ENCODE measurements around the gene RAB11FIP3.

RAB11FIP3 gene

DNA sequence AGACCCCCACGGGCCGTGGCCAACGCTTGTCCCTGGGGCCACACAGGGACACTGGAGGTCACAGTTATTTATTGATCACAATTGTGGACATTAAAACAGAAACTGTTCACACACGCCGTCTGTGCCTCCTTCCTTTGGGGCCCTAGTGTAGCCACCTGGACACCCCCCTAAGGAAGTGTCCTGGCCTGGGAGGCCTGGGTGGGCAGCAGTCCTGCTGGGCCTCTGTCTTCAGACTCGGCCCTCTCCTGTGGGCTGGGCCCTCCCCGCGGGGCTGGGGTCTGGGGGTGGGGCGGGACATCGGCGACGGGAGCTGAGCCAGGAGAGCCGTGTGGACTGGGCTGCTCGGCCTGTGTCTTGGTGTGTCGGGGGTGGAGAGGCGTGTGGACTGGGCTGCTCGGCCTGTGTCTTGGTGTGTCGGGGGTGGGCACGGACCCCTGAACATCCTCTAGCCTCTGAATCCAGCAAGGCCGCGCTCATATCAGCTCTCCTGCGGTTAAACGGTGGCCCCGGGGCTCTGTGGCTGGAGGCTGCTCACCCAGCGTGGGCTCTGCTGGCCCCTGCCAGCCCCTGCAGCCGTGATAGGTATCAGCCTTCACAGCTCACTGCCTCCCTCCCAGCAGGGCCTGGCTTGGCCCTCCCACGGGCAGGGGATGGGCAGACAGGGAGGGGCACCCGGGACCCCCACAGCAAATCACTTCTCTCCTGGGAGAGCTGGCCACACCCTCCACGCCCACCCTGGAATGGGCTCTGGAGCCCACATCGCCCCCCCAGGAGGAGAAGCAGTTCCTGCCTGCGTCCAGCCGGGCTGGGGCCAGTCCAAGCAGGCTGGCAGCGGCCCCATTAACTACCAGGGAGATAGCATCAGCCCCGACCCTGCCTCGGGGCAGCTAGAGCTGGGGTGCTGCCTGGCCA lies 140.2 kb downstream of the RAB11FIP3 start:
- peak; percentile 98 for TF ChIP-seq GATA2 (IDR thresholded peaks at IDR 0.05; ENCODE audit: low read depth, low read length)
- no peak for TF ChIP-seq GATA3 (IDR thresholded peaks at IDR 0.05; ENCODE audit: low read depth, low read length)

DNA sequence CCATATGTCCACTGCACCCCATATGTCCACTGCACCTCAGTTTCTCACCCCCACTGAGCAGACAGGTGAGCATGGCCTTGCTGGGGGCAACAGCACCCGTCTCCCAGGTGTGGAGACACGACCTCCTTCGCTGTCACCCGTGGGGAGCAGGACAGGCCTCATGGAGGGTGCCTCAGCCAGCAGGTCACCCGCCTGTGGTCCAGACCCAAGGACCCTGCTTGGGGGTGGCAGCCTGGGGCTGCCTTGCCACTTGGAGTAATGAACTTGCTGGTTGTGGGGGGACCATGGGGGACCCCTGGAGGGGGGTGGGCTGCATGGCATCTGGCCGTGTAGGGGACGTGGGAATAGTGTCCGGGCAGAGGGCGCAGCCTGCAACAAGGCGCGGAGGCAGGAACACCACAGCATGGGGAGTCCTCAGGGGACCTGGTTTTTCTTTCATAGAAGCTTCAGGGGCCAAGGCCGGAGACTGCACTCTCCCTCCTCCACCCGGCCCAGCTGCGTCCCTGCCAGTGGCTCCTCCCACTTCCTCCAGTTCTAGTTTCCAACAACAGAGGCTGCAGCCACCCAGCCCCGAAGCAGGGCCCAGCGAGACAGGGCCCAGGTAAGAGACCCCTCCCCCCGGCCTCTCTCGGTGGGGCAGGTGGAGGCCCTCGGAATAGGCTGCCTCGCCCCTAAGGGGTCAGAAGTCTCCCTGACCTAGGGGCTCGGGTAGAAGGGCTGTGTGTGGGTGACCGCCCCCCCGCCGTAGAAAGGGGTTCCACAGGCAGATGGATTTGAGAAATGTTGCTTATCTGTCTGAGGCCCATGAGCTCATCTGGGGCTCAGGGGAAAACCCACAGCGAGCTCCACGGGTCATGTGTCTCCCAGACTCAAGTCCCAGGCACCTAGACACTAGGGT lies 141.3 kb downstream of the RAB11FIP3 start, which contains the start of gene NHLRC4:
NHLRC4 (plus strand) TSS at position 531 of the 898 bp plus-strand sequence. CDS start 1,043 bp downstream, outside the sequence.
- TF ChIP-seq GATA2 (IDR thresholded peaks at IDR 0.05; ENCODE audit: low read depth, low read length), result no peak
- no peak for TF ChIP-seq GATA3 (IDR thresholded peaks at IDR 0.05; ENCODE audit: low read depth, low read length)

GRCh38 chr16:567373-568256 lies 142.2 kb downstream of the RAB11FIP3 start:
- TF ChIP-seq GATA2 (IDR thresholded peaks at IDR 0.05; ENCODE audit: low read depth, low read length) (no peak), GATA3 (IDR thresholded peaks at IDR 0.05; ENCODE audit: low read depth, low read length) (no peak)

DNA sequence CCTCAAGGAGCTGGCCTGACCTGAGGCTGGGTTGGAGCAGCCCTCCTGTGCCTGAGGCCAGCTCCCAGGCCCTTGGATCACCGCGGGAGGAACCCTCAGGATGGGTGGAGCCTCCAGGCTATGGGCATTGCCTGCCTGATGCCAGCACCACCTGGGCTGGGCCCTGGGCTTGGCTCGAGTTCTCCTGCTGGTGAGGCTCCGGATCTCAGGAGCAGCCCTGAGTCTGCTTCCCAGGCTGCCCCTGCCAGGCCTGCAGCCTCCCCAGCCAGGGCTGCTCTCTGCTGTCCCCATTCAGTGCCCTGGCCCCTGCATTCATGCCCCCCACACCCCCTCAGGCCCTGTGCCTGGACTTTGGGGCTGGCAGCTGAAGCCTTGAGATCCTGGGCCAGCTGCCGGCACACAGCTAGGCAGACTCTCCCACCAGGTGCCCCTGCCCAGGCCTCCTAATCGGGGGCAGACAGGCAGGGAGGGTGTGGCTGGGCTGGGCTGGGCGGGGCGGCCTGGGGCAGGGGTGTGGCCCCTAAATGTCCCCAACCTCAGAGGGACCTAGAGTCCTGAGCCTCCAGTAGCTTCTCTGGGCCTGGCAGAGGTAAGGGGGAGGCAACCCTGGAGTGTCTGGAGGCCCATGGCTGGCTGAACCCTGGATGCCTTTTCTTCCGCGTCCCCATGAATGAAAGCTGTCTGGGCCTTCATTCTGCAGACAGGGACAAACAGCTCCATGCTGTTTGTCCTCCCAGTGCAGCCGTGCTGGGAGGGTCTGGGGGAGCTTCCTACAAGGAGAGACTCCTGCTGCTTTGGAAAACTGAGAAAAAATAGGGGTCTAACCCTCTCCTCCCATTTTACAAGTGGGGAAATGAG lies 143.2 kb downstream of the RAB11FIP3 start:
- TF ChIP-seq GATA3 (IDR thresholded peaks at IDR 0.05; ENCODE audit: low read depth, low read length) (no peak), GATA2 (IDR thresholded peaks at IDR 0.05; ENCODE audit: low read depth, low read length) (no peak)

GRCh38 chr16:569445-570254 lies 144.2 kb downstream of the RAB11FIP3 start, which contains the start of gene PIGQ:
Gene PIGQ (plus strand): TSS chr16:569968. CDS start chr16:574075, 4,107 bp downstream.
- TF ChIP-seq GATA2 (IDR thresholded peaks at IDR 0.05; ENCODE audit: low read depth, low read length), result no peak
- no peak for TF ChIP-seq GATA3 (IDR thresholded peaks at IDR 0.05; ENCODE audit: low read depth, low read length)
